Measurements from ENCODE around the gene PDZD2.

The PDZD2 gene

GRCh38 chr5:32123058-32123805, 484.3 kb downstream of the PDZD2 start:
- peaks cover 74% of the 10 kb centered on the region for H3K79me2 ChIP-seq (ENCODE audit: low read length)
- DNase-seq: no peak
- H3F3A ChIP-seq (ENCODE audit: insufficient read depth, low read length): no peaks in the 10 kb centered on the region
- peaks cover 17% of the 10 kb centered on the region; the same call in 1 of the 2 replicates for H3K36me3 ChIP-seq (replicated peaks; ENCODE audit: insufficient read depth, low read length)
- H2AFZ ChIP-seq (ENCODE audit: low read length): no peak overlapping the region
- no peaks in the 10 kb centered on the region for H3K4me1 ChIP-seq (ENCODE audit: low read length)
- H3K27ac ChIP-seq (ENCODE audit: low read length): no peak overlapping the region
- peaks cover 24% of the 10 kb centered on the region; the same call in 1 of the 2 replicates for H4K20me1 ChIP-seq (ENCODE audit: insufficient read depth, low read length)
- H3K9me2 ChIP-seq (replicated peaks; ENCODE audit: insufficient read depth, low read length): no peaks in the 10 kb centered on the region
- no peaks in the 10 kb centered on the region for H3K27me3 ChIP-seq (replicated peaks; ENCODE audit: insufficient read depth, low read length)
- TF ChIP-seq EZH2 (optimal IDR thresholded peaks at IDR 0.05; ENCODE audit: low read depth, low read length) (no peak), EZH2phosphoT487 (IDR thresholded peaks at IDR 0.05; ENCODE audit: low read length) (no peak), CTCF (IDR thresholded peaks at IDR 0.05; ENCODE audit: low read length) (no peak)
- no peaks in the 10 kb centered on the region for H3K9me3 ChIP-seq (replicated peaks; ENCODE audit: insufficient read depth, low read length)
- no peak overlapping the region for H3K4me3 ChIP-seq (ENCODE audit: low read length)
- no peak overlapping the region for H3K4me2 ChIP-seq (ENCODE audit: low read depth, low read length)
- H3K9ac ChIP-seq (ENCODE audit: low read length): no peak overlapping the region

- no peaks in the 10 kb centered on the region for H3K9me2 ChIP-seq (replicated peaks; ENCODE audit: insufficient read depth, low read length)
- peaks cover 17% of the 10 kb centered on the region; the same call in 1 of the 2 replicates for H3K36me3 ChIP-seq (replicated peaks; ENCODE audit: insufficient read depth, low read length)
- DNase-seq: no peak
- H3K4me1 ChIP-seq (ENCODE audit: low read length): no peaks in the 10 kb centered on the region
- H3F3A ChIP-seq (ENCODE audit: insufficient read depth, low read length): no peaks in the 10 kb centered on the region
- no peaks in the 10 kb centered on the region for H3K27me3 ChIP-seq (replicated peaks; ENCODE audit: insufficient read depth, low read length)
- H4K20me1 ChIP-seq (ENCODE audit: insufficient read depth, low read length): peaks cover 24% of the 10 kb centered on the region; the same call in 1 of the 2 replicates
- no peaks in the 10 kb centered on the region for H3K9me3 ChIP-seq (replicated peaks; ENCODE audit: insufficient read depth, low read length)
- no peak overlapping the region for H3K4me2 ChIP-seq (ENCODE audit: low read depth, low read length)
- peaks cover 81% of the 10 kb centered on the region for H3K79me2 ChIP-seq (ENCODE audit: low read length)
- no peak overlapping the region for H3K27ac ChIP-seq (ENCODE audit: low read length)
- H3K9ac ChIP-seq (ENCODE audit: low read length): no peak overlapping the region
- no peak overlapping the region for H3K4me3 ChIP-seq (ENCODE audit: low read length)
- no peak overlapping the region for H2AFZ ChIP-seq (ENCODE audit: low read length)
- TF ChIP-seq CTCF (IDR thresholded peaks at IDR 0.05; ENCODE audit: low read length): no peak
- TF ChIP-seq EZH2phosphoT487 (IDR thresholded peaks at IDR 0.05; ENCODE audit: low read length): no peak
- no peak for TF ChIP-seq EZH2 (optimal IDR thresholded peaks at IDR 0.05; ENCODE audit: low read depth, low read length)
Measured at GRCh38 chr5:32123889-32124676, 485.2 kb downstream of the PDZD2 start.

- no peaks in the 10 kb centered on the region for H3K9me2 ChIP-seq (replicated peaks; ENCODE audit: insufficient read depth, low read length)
- H3F3A ChIP-seq (ENCODE audit: insufficient read depth, low read length): no peaks in the 10 kb centered on the region
- H3K9ac ChIP-seq (ENCODE audit: low read length): no peak overlapping the region
- H2AFZ ChIP-seq (ENCODE audit: low read length): no peak overlapping the region
- peaks cover 29% of the 10 kb centered on the region; the same call in 1 of the 2 replicates for H4K20me1 ChIP-seq (ENCODE audit: insufficient read depth, low read length)
- H3K9me3 ChIP-seq (replicated peaks; ENCODE audit: insufficient read depth, low read length): no peaks in the 10 kb centered on the region
- H3K4me1 ChIP-seq (ENCODE audit: low read length): no peaks in the 10 kb centered on the region
- H3K4me2 ChIP-seq (ENCODE audit: low read depth, low read length): no peak overlapping the region
- no peak overlapping the region for H3K27ac ChIP-seq (ENCODE audit: low read length)
- H3K4me3 ChIP-seq (ENCODE audit: low read length): no peak overlapping the region
- DNase-seq: no peak
- TF ChIP-seq EZH2 (optimal IDR thresholded peaks at IDR 0.05; ENCODE audit: low read depth, low read length): no peak
- TF ChIP-seq CTCF (IDR thresholded peaks at IDR 0.05; ENCODE audit: low read length): no peak
- no peak for TF ChIP-seq EZH2phosphoT487 (IDR thresholded peaks at IDR 0.05; ENCODE audit: low read length)
- H3K27me3 ChIP-seq (replicated peaks; ENCODE audit: insufficient read depth, low read length): no peaks in the 10 kb centered on the region
- H3K79me2 ChIP-seq (ENCODE audit: low read length): peaks cover 96% of the 10 kb centered on the region
- peaks cover 12% of the 10 kb centered on the region; the same call in 1 of the 2 replicates for H3K36me3 ChIP-seq (replicated peaks; ENCODE audit: insufficient read depth, low read length)
Measured at GRCh38 chr5:32126691-32127090, 487.8 kb downstream of the PDZD2 start.

Measured in MM.1S (cell line).